ENCODE measurements around the gene MMP8.

The MMP8 gene

DNA sequence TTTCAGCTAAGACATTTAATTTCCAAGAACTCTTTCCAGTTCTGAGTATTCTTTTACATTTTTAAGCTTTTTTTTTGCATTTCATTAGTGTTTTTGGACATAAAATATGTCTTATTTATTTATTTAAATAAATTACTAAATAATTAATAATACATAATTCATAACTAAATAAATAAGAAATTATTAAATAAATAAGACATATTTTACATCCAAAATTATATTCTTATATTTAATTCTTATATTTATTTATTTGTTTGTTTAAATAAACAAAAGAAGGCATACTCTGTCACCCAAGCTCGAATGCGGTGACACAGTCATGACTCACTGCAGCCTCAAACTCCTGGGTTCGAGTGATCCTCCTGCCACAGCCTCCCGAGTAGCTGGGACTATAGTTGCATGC is 16.1 kb downstream of the MMP8 start:
- Histone ChIP-seq H3K4me3 (IDR thresholded peaks at IDR 0.05; ENCODE audit: insufficient read depth, low read depth, low read length) (no peak overlapping the region), H3K36me3 (ENCODE audit: insufficient read depth) (no peaks in the 10 kb centered on the region), H3K9ac (no peak overlapping the region), H2AFZ (ENCODE audit: low read depth) (no peak overlapping the region), H3K27ac (no peak overlapping the region), H3K79me2 (ENCODE audit: insufficient read depth, low read depth) (no peaks in the 10 kb centered on the region), H3K4me1 (ENCODE audit: low read depth, poor library complexity, severe bottlenecking) (no peaks in the 10 kb centered on the region), H3K27me3 (ENCODE audit: insufficient read depth, low read depth) (no peaks in the 10 kb centered on the region), H4K20me1 (ENCODE audit: insufficient read depth) (no peaks in the 10 kb centered on the region), H3K4me2 (no peak overlapping the region)
- TF ChIP-seq, protein P1, sequence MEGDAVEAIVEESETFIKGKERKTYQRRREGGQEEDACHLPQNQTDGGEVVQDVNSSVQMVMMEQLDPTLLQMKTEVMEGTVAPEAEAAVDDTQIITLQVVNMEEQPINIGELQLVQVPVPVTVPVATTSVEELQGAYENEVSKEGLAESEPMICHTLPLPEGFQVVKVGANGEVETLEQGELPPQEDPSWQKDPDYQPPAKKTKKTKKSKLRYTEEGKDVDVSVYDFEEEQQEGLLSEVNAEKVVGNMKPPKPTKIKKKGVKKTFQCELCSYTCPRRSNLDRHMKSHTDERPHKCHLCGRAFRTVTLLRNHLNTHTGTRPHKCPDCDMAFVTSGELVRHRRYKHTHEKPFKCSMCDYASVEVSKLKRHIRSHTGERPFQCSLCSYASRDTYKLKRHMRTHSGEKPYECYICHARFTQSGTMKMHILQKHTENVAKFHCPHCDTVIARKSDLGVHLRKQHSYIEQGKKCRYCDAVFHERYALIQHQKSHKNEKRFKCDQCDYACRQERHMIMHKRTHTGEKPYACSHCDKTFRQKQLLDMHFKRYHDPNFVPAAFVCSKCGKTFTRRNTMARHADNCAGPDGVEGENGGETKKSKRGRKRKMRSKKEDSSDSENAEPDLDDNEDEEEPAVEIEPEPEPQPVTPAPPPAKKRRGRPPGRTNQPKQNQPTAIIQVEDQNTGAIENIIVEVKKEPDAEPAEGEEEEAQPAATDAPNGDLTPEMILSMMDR (conservative IDR thresholded peaks at IDR 0.05; ENCODE audit: low read depth, low read length): no peak

DNA sequence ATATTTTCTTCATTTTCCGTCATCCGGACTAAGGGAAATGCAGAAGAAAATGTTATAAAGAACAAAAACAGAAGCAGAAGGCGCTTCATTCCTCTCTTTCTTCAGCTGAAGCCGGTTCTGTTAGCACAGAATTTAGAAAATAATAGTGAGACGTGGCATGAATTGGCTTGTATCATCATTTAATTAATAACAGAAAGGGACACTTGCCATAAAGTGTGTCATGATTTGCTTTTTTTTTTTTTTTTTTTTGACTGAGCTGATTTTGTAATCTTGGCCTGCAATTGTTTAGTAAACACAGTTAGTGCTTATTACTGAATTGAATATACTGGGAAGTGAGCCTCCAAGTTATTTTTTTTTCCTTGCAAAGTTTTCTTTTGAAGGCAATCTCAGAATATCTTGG is 19.1 kb downstream of the MMP8 start, which contains the start of gene MMP27:
Gene MMP27 (minus strand): TSS at position 144 of the 400 bp plus-strand sequence. CDS start 55 bp downstream, at position 89.
- Histone ChIP-seq H3K36me3 (ENCODE audit: insufficient read depth) (no peaks in the 10 kb centered on the region), H3K27me3 (ENCODE audit: insufficient read depth, low read depth) (no peaks in the 10 kb centered on the region), H3K27ac (no peak within 1 kb of the TSS), H2AFZ (ENCODE audit: low read depth) (no peak within 1 kb of the TSS), H3K9ac (no peak within 1 kb of the TSS), H3K4me1 (ENCODE audit: low read depth, poor library complexity, severe bottlenecking) (no peaks in the 10 kb centered on the region), H4K20me1 (ENCODE audit: insufficient read depth) (no peaks in the 10 kb centered on the region), H3K79me2 (ENCODE audit: insufficient read depth, low read depth) (no peaks in the 10 kb centered on the region), H3K4me3 (IDR thresholded peaks at IDR 0.05; ENCODE audit: insufficient read depth, low read depth, low read length) (no peak within 1 kb of the TSS), H3K4me2 (no peak within 1 kb of the TSS)
- TF ChIP-seq, protein P1 (conservative IDR thresholded peaks at IDR 0.05; ENCODE audit: low read depth, low read length): no peak

DNA sequence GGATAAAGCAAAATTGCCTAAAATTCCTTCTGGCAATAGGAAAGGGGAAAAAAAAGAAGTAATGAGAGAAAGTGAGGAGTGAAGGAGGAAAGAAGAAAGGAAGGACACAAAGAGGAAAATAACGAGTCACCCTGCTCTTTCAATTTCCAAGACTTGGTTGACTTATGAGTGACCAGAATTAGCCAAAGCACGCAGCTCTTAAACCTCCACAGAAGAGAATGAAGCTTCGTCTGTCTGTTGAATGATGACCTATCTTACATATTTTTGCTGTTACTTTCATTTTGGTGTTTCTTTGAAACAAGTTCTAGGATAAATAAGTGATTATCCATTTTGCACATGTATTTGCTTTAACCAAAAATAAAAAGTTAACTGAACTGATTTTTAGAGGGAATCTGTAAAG is 19.9 kb downstream of the MMP8 start:
- TF ChIP-seq, protein P1 (conservative IDR thresholded peaks at IDR 0.05; ENCODE audit: low read depth, low read length): no peak
- H3K36me3 ChIP-seq (ENCODE audit: insufficient read depth): no peaks in the 10 kb centered on the region
- no peak overlapping the region for H2AFZ ChIP-seq (ENCODE audit: low read depth)
- no peak overlapping the region for H3K9ac ChIP-seq
- H3K4me3 ChIP-seq (IDR thresholded peaks at IDR 0.05; ENCODE audit: insufficient read depth, low read depth, low read length): no peak overlapping the region
- no peaks in the 10 kb centered on the region for H3K4me1 ChIP-seq (ENCODE audit: low read depth, poor library complexity, severe bottlenecking)
- no peak overlapping the region for H3K27ac ChIP-seq
- H4K20me1 ChIP-seq (ENCODE audit: insufficient read depth): no peaks in the 10 kb centered on the region
- H3K27me3 ChIP-seq (ENCODE audit: insufficient read depth, low read depth): no peaks in the 10 kb centered on the region
- no peaks in the 10 kb centered on the region for H3K79me2 ChIP-seq (ENCODE audit: insufficient read depth, low read depth)
- H3K4me2 ChIP-seq: no peak overlapping the region

DNA sequence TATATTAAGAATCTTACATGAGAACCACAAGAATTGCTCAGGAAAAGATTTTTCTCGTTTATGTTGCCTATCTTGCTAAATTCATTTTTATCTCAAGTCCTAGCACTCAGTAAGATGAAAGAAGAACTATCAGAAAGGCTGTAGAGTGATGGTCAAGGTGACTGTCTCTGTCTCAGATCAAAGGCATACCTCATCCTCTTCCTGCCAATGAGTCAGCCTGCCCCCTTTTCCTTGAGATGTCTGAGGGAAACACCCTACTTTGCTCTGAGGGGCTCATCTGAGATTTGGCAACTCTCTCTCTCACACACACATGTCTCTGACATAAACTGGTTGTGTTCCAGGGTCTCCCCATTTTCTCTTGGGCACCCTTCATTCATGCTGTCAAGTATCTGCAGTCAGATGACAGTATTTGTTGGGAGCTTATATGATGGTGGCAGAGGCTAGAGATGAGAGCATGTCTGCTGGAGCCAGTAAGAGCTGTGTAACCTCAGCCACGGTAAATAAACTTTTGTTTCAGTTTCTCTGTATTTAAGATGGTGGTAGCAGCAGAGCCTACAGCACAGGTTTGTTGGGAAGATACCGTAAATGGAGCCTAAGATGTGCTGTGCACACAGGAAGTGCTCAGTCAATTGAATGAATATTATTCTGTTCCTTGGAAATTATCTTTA is 20.8 kb downstream of the MMP8 start:
- Histone ChIP-seq H3K36me3 (ENCODE audit: insufficient read depth) (no peaks in the 10 kb centered on the region), H3K4me2 (no peak overlapping the region)
- TF ChIP-seq, protein P1 (conservative IDR thresholded peaks at IDR 0.05; ENCODE audit: low read depth, low read length): no peak

More for the DNA sequence above, 20.8 kb downstream of the MMP8 start:
- Histone ChIP-seq H3K27me3 (ENCODE audit: insufficient read depth, low read depth) (no peaks in the 10 kb centered on the region), H3K4me1 (ENCODE audit: low read depth, poor library complexity, severe bottlenecking) (no peaks in the 10 kb centered on the region), H3K4me3 (IDR thresholded peaks at IDR 0.05; ENCODE audit: insufficient read depth, low read depth, low read length) (no peak overlapping the region), H2AFZ (ENCODE audit: low read depth) (no peak overlapping the region), H3K9ac (no peak overlapping the region), H4K20me1 (ENCODE audit: insufficient read depth) (no peaks in the 10 kb centered on the region), H3K79me2 (ENCODE audit: insufficient read depth, low read depth) (no peaks in the 10 kb centered on the region), H3K27ac (no peak overlapping the region)

All from KMS-11 (cell line).